T follicular helper cell (primary cell): ENCODE results near the gene UBTD2.
"Not testable (repeated sequence)": the region's sequence is repeated elsewhere in the genome, so short reads cannot be mapped to it uniquely, and the experiment has no call there.

ENCODE experiments used
- DNase-seq: peaks from one replicate; pipeline ENCODE4 v3.0.0-alpha.2; 2020; ENCODE audit warnings: low read depth

UBTD2 gene

DNA sequence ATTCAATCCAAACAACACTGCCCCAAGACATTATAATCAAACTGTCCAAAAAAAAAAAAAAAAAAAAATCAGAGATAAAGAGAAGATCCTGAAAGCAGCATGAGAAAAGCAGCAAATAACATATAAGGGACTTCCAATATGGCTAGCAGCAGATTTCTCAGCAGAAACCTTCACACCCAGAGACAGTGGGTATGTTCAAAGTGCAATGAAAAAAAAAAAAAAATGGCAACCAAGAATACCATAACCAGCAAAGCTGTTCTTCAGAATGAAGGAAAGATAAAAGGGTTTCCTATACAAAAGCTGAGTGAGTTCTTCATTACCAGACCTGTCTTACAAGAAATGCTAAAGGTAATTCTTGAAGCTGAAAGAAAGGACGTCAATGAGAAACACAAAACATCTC is 32.1 kb downstream of the UBTD2 start:
- no peak for DNase-seq

DNA sequence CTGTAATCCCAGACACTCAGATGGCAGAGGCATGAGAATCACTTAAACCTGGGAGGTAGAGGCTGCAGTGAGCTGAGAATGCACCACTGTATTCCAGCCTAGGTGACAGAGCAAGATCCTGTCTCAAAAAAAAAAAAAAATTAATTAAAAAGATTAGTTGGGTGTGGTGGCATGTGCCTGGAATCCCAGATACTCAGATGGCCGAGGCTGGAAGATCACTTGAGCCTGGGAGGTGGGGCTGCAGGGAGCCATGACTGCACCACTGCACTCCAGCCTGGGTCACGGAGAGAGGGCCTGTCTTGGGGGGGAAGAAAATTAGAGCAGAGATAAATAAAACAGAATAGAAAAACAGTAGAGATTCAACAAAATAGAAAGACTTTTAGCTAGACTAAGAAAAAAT is 34.9 kb downstream of the UBTD2 start:
- no peak for DNase-seq

DNA sequence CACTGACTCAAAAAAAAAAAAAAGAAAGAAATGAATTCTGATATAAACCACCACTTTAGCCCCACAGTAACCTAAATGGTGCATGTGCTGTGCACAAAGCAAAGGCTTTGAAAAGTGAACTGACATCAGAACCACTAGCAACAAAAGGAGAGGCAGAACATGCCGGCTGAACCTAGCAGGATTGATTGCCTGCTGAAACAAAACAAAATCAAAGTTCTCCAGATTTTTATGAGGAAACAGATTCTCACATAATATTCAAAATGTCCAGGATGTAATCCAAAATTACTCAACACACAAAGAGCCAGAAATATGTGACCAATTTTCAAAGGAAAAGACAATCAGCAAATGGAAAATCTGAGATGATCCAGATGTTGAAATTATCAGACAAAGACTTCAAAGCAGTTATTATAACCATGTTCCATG is 37.9 kb downstream of the UBTD2 start:
- DNase-seq = no peak

DNA sequence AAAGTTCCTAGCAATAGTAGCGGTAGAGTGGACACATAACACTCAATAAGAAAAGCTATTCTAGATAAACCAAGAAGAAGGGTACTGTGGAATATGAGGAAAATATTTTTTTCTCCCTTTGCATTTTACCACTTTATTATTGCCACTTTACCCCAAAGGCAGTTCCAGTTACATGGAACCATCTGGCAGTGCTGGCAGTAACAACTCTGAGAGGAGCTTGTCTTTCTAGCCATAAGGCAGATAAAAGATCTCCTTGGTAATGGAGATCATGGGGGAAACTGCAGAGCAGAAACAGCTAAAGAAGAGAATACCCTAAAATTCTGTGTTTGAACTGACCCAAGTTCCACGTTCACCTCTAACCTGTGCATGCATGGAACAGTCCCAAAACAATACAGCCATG is 38.5 kb downstream of the UBTD2 start:
- DNase-seq = no peak

DNA sequence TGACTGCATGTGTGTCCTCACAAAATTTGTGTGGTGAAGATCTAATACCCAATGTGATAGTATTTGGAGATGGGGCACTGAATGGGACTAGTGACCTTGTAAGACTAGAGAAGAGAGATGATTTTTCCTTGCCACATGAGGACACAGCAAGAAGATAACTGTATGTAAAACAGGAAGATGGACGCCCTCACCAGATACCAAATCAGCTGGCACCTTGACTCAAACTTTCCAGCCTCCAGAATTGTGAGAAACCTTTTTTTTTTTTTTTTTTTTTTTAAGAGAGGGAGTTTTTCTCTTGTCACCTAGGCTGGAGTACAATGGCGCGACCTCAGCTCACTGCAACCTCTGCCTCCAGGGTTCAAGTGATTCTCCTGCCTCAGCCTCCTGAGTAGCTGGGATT is 40.3 kb downstream of the UBTD2 start:
- no peak for DNase-seq

DNA sequence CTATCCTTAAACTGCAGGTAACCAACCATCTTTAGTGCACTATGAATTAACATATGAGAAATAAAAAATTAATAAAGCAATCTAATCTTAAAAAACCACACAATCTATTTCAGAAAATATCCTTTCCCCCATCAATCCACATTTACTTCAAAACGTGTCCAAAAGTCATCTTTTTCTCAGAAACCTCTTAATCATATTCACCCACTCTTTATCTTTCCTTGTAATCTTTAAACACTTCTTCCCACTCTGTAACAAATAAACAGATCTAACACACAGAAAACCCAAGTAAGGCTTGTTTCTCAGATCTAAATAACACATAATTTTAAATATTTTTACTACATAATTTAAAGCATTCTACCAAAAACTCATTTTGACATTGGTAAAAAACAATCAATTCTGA is 45.2 kb downstream of the UBTD2 start:
- DNase-seq = no peak

- no peak for DNase-seq
Measured at GRCh38 chr5:172235827-172236736, 47.5 kb downstream of the UBTD2 start.

GRCh38 chr5:172235132-172235780 is 48.3 kb downstream of the UBTD2 start:
- DNase-seq = no peak

DNA sequence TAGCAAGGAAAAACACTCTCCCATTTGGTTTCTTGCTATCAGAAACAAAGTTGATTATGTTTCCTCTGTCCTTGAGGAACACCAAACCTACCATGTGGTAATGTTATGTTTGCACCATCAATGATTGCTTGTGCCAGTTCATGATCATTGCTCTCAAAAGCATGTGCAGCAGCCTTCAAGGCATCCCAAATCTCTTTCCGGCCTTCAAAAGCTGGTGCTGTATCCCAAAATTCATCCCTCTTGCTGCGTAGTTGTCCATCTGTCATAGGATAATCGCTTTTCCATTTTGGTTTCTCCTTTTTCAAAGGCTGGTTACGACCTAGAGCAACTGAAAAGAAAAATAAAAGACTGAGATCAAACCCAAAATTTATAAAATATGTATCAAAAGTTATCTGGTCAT is 49.5 kb downstream of the UBTD2 start:
- DNase-seq = no peak

DNA sequence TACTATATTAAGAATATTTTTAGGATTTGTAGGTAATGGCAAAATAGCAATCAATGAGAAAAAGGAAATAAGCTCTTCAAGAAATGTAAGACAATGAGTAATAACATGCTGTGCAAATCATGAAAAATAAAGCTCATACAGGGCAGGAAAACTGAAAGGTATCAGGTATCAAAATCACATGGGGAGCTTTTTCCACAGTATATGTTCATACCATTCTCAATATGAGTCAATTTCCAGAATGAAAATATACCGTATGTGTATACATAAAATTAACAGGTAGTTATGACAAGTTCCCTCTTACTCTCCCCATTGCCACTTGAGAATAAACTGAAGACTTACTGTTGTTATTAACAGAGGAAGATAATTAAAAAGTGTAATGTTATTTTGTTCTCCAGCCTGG is 53.7 kb downstream of the UBTD2 start:
- DNase-seq = no peak

GRCh38 chr5:172224996-172225395 is 58.6 kb downstream of the UBTD2 start:
- no peak for DNase-seq

GRCh38 chr5:172223901-172224873 is 59.4 kb downstream of the UBTD2 start:
- no peak for DNase-seq

DNA sequence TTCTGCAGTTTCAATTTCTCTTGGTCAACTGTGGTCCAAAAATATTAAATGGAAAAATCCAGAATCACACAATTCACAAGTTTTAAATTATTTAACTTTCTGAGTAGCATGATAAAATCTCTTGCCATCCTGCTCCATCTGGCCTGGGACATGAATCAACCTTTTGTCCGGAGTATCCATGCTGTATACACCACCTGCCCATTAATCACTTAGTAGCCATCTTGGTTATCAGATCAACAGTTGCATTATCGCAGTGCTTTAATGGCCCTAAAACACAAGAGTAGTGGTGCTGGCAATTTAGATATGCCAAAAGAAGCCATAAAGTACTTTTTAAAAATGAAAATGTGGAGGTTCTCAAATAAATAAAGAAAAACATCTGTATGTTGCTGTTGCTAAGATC is 64.3 kb downstream of the UBTD2 start:
- DNase-seq = no peak

DNA sequence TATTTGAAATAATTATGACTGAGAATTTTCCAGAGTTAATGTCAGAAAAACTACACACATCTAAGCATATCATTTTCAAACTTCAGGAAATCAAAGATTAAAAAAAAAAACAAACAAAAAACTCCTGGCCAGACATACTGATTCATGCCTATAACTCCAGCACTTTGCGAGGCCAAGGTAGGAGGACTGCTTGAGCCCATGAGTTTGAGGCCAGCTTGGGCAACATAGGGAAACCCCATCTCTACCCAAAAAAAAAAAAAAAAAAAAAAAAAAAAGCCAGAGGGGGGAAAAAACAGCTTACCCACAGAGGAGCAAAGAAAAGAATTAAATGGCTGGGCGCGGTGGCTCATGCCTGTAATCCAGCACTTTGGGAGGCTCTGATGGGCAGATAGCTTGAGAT is 67.2 kb downstream of the UBTD2 start:
- DNase-seq = no peak

- DNase-seq = no peak
Measured at GRCh38 chr5:172213126-172213525, 70.4 kb downstream of the UBTD2 start.

GRCh38 chr5:172211676-172212075 is 71.9 kb downstream of the UBTD2 start:
- DNase-seq = no peak

- DNase-seq = no peak
Measured at GRCh38 chr5:172209714-172210113, 73.8 kb downstream of the UBTD2 start.

GRCh38 chr5:172207511-172207910 is 76.1 kb downstream of the UBTD2 start:
- no peak for DNase-seq

DNA sequence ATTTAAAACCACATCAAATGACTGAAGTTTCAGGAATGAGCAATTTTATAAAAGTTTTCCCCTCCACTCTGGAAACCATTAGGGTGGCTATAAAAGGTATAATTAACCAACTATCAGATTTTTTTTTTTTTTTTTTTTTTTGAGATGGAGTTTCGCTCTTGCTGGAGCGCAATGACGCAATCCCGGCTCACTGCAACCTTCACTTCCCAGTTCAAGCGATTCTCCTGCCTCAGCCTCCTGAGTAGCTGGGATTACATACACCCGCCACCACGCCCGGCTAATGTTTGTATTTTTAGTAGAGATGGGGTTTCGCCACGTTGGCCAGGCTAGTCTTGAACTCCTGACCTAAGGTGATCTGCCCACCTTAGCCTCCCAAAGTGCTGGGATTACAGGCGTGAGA is 77.6 kb downstream of the UBTD2 start:
- not testable (repeated sequence) for DNase-seq

GRCh38 chr5:172200476-172200875 is 83.1 kb downstream of the UBTD2 start:
- no peak for DNase-seq

DNA sequence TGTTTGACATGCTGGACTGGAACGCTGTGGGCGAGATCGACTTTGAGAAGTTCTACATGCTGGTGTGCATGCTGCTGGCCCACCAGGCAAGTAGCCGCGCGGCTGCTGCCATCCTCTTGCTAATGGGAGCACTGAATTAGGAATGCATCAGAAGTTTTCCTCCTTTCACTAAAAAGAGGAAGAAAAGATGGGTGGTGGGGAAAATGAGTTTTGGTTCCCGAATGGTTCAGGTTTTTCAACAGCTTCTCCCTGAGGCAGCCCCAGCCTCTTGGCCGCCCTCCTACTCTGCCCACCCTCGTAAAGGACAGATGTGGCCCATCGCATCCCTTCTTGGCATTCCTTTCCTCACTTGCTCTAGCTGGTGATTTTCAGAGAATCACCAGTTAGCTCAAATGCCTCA is 84.1 kb downstream of the UBTD2 start:
- DNase-seq = no peak

DNA sequence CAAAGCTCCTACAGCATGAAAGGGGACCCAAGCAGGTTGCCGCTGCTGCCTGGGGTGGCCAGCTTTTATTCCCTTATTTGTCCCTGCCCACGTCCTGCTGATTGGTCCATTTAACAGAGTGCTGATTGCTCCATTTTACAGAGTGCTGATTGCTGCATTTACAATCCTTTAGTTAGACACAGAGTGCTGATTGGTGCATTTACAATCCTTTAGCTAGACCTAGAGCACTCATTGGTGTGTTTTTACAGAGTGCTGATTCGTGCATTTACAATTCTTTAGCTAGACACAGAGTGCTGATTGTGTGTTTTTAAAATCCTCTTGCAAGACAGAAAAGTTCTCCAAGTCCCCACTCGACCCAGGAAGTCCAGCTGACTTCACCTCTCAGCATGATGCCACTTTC is 85.8 kb downstream of the UBTD2 start:
- not testable (repeated sequence) for DNase-seq
